Glomerular visceral epithelial cell (primary cell): Measurements from ENCODE around the gene PRICKLE2.

Source experiments
- DNase-seq: peaks from one replicate; pipeline ENCODE4 v3.0.0-alpha.2; 2016; ENCODE audit errors: extremely low spot score

PRICKLE2 gene

GRCh38 chr3:64224826-64225610, at the start of gene PRICKLE2:
TSS of gene PRICKLE2 (minus strand) at chr3:64225466. CDS start at chr3:64198927, 26,539 bp downstream.
- peak; percentile 92 for DNase-seq

GRCh38 chr3:64272842-64273241, 47.6 kb upstream of the PRICKLE2 start:
- DNase-seq = no peak

GRCh38 chr3:64272271-64272670, 47.0 kb upstream of the PRICKLE2 start:
- DNase-seq = no peak

GRCh38 chr3:64271631-64272030, 46.4 kb upstream of the PRICKLE2 start:
- no peak for DNase-seq

GRCh38 chr3:64270866-64271260, 45.6 kb upstream of the PRICKLE2 start:
- no peak for DNase-seq

GRCh38 chr3:64270142-64270865, 45.0 kb upstream of the PRICKLE2 start:
- DNase-seq = no peak

GRCh38 chr3:64268926-64269325, 43.7 kb upstream of the PRICKLE2 start:
- no peak for DNase-seq

GRCh38 chr3:64267721-64268604, 42.7 kb upstream of the PRICKLE2 start:
- peak; percentile 60 for DNase-seq

- DNase-seq = no peak
Observed at GRCh38 chr3:64266983-64267382, 41.7 kb upstream of the PRICKLE2 start.

GRCh38 chr3:64266065-64266931, 41.0 kb upstream of the PRICKLE2 start:
- peak; percentile 88 for DNase-seq

- no peak for DNase-seq
Observed at GRCh38 chr3:64265646-64266045, 40.4 kb upstream of the PRICKLE2 start.

GRCh38 chr3:64264501-64265109, 39.3 kb upstream of the PRICKLE2 start:
- no peak for DNase-seq

GRCh38 chr3:64262574-64263114, 37.4 kb upstream of the PRICKLE2 start:
- DNase-seq = no peak

- no peak for DNase-seq
Observed at GRCh38 chr3:64260431-64260830, 35.2 kb upstream of the PRICKLE2 start.

GRCh38 chr3:64259636-64260035, 34.4 kb upstream of the PRICKLE2 start:
- DNase-seq = peak; percentile 49

GRCh38 chr3:64257100-64257755, 32.0 kb upstream of the PRICKLE2 start:
- DNase-seq = no peak

- DNase-seq = no peak
Observed at GRCh38 chr3:64255741-64256340, 30.6 kb upstream of the PRICKLE2 start.

GRCh38 chr3:64254443-64254842, 29.2 kb upstream of the PRICKLE2 start:
- DNase-seq = no peak

GRCh38 chr3:64253689-64254088, 28.4 kb upstream of the PRICKLE2 start:
- no peak for DNase-seq
